Anterior cingulate cortex (tissue), 58 donors: Measurements from ENCODE around the gene BRD3.

Experiments used
- DNase-seq, 58 donors: peaks; one replicate each; lab custom pipeline; 2025; lab: John Stamatoyannopoulos, UW

BRD3 gene

GRCh38 chr9:134040781-134041648, 26.8 kb downstream of the BRD3 start:
- peak in 2 of 58 donors; percentile 11 to 17 for DNase-seq

DNA sequence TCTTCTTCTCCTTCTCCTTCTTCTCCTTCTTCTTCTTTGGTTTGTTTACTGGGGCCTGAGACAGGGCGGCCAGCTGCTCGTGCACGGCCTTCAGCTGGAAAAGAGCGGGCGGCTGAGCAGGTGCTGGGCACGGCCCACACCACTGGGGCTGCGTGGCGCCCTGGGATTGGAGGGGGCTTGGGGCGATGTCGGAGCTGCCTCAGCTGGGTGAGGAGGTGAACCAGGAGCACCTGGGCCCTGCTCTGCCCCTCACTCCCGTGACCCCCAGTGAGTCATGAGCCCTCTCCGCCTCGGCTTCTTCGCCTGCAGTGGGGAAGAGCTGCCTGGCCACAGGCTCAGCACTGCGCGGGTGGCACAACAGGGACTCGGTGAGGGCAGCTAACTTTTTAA, 27.7 kb downstream of the BRD3 start:
- no peak for DNase-seq

DNA sequence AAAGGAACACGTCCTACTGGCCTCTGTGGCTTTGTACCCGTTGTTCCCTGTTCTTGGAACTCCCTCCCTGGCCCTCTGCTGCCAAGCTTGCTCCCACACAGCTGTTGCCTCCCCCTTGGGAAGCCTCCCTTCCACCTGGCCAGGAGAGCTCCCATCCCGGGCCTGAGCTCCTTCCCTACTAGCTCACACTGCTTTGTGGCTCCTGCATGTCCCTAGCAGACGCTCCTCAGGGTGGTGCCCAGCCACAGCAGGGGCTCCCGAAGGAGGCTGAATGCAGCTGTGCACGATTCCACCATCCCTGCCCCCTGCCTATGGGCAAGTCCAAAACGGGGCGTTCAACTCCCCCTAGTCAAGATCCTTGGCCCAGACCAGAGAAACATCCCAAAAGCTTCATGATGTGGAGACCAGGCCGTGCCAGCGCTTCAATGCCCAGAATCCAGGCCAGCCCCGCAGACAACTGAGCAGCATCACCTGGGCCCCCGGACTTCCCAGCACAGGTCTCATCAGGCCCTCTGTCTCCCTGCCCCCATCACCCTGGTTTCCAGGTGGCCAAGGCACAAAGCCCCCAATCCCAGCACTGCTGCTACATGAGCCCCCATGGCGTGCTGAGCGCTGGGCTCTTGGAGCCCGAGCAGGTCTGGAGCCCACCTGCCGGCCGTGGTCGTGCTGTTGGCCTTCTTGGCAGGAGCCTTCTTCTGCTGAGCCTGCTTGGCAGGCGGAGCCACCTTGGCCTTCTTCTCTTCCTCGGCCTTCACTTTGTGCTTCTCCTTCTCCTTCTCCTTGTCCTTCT, 28.2 kb downstream of the BRD3 start:
- peak in 5 of 58 donors; percentile 20 to 47 (median 26) for DNase-seq

DNA sequence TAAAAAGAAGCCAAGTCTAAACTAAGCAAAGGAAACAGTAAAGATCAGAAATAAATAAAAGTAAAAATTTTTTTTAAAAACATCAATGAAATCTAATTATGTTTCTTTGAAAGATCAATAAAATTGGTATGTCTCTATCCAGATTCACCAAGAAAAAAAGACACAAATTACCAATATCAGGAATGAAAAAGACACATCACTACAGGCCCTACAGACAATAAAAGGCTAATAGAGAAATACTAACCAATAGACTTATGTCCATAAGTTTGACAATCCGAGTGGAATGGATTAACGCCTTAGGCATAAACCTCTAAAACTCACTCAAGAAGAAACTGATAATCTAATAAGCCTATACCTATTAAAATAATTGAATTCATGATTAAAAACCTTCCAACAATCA, 30.2 kb downstream of the BRD3 start:
- no peak for DNase-seq

- no peak for DNase-seq
These were observed 31.7 kb downstream of the BRD3 start for GRCh38 chr9:134036130-134036529.

GRCh38 chr9:134035041-134036039, 32.5 kb downstream of the BRD3 start:
- DNase-seq, result no peak

DNA sequence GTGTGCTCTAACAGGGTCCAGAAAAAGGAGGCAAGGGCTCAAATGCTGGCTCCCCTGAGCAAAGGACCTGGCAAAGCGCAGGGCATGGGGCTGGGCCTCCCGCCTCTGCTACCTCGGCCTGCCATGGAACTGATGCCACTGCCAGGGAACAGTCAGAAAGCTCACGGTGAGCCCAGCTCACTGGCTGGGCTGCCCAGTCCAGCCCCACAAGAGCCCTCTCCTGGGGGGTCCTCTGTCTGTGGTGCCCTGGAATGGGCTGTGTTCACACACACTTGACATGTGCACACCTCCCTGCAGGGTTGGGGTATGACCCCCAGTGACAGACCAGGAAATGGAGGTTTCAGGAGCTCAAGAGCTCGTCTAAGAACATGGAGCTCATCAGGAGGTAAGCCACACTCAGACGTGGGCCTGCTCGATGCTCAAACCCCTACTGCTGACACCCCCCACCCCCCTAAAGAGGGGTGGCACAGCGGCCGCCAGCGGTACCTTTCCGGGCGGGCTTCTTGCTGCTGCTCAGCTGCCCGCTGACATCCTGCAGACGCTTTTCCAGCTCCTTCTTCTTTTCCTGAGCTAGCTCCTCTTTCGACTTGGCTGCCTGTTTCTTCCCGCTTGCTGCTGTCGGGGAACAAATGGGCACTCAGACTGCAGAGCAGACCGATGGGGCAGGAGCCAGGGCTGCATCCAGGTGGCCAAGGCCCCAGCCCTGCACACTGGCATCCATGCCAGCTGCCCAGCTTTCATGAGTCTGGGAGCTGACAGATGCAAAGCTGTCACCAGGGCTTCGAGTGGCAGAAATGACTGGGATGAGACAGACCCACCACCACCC, 33.4 kb downstream of the BRD3 start:
- no peak for DNase-seq

- DNase-seq, result no peak
These were observed 34.2 kb downstream of the BRD3 start for GRCh38 chr9:134033516-134034214.

DNA sequence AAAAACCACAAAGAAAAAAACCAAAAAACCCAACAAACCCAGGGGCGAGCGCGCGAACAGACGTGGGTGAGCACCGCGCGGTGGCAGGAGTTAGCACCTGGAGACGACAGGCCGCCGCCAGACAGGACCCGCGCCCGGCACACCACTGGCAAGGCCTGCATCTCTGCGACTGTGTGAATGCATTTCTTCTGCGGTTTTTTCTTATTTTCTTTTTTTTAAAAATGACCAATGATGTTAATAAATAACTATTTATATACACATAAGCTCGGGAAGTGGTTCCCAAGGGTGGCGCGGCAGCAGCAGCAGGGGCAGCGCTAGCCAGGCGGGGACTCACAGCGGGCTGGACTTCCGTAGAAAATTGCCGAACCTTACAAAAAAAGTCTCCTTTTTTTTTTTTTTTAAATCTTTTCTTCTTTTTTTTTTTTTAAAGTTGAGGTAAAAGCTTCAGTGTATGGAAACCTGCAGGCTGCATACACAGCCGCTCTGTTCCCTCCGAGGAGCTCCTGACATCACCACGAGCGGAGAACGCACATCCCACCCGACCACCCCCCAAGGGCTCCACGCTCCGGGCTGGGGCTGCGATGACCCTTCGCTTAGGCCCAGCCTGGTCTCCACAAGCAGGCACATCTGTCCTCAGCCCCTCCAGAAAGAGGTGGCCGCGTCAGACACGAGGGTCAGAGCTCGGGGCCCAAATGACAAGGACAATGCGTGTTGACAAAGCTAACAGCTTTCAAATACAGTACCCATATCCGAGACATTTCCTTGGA, 35.2 kb downstream of the BRD3 start:
- DNase-seq, result no peak

DNA sequence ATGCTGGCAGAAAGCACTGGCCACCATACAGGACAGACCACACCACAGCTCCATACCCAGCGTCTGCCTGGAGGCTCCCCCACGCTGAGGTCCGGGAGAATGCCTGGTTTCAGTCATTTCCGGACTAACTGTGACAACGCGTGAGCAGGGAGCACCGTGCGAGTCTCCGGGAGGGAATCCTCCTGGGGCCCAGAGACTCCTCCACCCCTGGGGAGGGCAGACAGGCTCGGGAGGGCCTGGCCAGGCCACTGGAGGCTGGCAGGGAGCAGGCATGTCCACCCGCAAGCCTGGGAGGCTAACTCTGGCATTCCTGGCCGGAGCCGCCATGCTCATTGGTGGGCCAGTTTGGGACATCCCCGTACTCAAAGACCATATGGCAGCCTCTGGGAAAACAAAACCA, 36.0 kb downstream of the BRD3 start:
- no peak for DNase-seq

DNA sequence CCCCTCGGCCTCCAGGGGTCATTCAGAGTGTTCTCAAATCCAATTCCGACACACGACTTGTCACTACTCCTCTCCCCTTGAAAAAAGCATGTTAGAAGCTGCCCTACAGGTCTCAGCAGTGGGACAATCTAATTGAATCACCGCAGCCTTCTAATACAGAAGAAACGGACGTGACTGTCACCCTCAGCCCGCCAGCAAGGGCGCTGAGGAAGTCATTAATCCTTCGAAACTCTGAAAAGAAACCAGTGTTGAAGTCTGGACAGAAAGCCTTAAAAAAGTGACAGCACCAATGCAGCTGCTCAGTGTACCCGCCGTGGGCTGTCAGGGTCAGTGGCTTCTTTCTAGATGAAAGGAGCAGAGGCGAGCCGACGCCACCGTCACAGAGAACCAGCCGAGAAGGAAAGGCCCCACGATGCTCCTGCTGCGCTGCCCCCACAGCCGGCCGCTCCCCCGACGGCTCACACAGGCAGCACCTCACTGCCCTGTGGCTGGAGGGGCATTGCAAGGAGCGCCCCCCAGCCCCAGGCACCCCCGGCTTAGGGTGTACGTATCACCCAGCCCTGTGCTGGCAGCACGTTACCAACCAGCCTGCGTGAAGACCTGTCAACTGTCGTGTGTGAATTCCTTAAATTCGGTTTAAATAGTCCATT, 36.9 kb downstream of the BRD3 start:
- DNase-seq, result no peak

DNA sequence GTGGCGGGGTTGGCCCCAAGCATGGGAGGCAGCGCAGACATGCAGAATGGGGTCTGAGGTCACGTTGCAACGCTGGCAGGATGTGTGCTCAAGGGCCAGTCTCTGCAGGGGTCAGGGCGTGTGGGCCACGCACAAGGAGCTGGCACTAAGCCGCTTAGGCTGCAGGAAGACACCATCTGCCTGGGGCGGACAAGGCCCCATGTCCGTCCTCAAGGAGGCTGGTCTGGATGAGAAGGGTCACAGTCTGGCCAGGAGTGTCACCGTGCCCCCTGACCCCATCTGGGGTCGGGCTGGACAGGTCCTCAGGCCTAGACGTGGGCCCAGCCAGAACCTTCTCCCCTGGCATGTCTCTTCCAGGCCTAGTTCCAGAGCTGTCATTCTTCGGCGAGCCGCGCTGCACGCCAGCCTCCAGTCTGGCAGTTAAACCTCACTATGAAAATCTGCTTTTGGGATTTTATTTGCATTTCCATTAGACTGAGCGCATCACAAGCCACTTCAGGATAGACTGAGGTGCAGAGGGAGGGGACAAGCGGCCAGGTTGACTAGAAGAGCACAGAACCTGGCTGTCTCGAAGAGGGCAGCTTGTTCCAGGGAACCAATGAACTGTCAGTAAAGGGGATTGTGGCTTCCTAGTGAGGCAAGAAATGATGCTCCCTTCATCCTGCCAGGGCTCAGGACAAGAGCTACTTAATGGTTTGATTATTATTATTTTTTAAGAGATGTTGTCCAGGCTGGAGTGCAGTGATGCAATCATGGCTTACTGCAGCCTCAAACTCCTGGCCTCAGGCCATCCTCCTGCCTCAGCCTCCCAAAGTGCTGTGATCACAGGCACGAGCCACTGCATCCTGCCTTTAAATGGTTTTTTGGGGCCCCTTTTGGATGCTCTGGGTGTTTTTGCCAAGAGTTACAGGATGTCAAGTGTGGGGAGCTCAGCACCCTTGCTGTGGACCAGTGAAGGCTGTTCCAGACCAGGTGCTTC, 38.3 kb downstream of the BRD3 start:
- DNase-seq, result no peak

DNA sequence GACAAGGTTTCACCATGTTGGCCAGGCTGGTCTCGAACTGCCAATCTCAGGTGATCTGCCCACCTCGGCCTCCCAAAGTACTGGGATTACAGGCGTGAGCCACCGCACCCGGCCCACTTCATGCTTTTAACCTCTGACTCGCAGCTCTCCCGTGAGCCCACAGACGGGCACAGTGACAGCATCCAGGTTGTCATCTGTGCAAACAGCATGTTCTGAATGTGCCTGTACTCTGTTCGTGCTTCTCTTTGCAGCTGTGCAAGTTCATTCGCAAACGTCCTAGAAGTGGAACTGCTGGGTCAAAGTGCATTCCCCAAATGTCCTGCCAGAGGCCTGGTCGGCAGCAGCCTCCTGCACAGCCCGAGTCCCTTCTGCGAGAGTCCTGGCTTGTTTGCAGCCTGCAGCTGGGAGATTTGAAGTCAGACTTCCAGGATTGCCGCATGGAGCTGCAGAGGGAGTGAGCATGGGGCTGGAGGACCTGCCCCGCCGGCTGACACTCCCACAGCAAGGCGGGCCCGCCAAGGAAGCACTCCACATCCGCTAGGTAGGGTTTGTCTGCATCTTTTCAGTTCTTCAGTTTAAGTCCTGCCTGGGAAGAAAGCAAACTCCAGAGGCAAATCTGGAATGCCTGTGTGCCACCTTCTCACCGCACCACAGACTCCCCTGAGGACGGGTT, 39.1 kb downstream of the BRD3 start:
- DNase-seq, result no peak

DNA sequence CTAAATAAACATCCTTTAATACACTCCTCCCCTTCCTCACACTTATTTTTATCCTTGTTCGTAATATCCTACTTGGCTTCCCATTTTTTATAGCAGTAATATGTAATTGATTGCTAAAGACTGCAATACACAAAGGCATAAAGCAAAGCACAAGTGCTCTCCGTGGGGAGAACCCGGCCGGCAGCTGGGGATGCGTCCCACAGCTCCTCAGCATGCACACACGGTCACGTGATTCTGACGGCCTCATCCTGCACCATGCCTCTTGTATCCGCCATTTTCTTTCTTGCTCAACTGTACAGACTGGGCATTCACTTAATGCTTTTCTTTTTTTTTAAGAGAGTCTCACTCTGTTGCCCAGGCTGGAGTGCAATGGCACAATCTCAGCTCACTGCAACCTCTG, 39.8 kb downstream of the BRD3 start:
- no peak for DNase-seq

- no peak for DNase-seq
These were observed 40.3 kb downstream of the BRD3 start for GRCh38 chr9:134027561-134027960.

GRCh38 chr9:134026981-134027380, 40.8 kb downstream of the BRD3 start:
- DNase-seq, result no peak
